ENCODE data around the gene ERBB4. TPM values are rescaled to one million over a fixed set of nuclear protein-coding genes. Genes with fewer than 3 reads are reported as not detected.

ERBB4 gene
- total RNA-seq, 2 experiments from 2014 or later, result not detected

DNA sequence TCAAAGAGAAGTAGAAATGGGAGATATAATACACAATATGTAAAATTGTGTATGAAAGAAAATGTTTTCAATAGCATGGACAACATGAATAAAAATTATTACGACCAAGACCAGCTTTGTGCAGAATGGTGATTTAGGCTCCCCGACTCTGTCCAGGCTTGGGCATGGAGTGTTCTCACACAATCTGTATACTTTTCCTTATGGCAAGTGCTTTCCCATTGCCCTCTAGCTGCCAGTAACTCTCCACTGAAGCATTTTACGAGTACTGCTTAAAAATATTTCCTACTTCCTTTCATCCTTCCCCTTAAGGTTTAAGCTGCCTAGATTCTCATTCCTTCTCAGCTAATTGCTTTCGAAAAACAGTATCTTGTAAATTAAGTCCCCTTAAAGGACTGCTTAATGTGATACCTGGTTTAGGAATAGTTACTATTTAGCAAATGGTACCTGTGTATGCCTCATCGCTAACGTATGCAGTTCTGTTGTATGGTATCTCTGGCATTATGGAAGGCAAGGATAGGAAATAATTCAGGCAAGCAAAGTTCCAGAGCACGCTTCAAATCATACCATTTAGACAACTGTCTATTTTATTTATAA is 714.6 kb downstream of the ERBB4 start:
- no peaks in the 10 kb centered on the region for H3K4me1 Mint-ChIP-seq (ENCODE audit: low read depth)
- ChIA-PET POLR2A (no interaction called here), CTCF (no interaction called here)
- no peak for ATAC-seq
- H3K27me3 Mint-ChIP-seq (ENCODE audit: low read depth), result no peaks in the 10 kb centered on the region
- H3K9me3 Mint-ChIP-seq (ENCODE audit: insufficient read depth), result no peaks in the 10 kb centered on the region
- no peak overlapping the region for H3K4me3 Mint-ChIP-seq
- no peaks in the 10 kb centered on the region for H3K36me3 Mint-ChIP-seq (ENCODE audit: low read depth)
- H3K27ac Mint-ChIP-seq, result no peak overlapping the region
- DNase-seq, result no peak

DNA sequence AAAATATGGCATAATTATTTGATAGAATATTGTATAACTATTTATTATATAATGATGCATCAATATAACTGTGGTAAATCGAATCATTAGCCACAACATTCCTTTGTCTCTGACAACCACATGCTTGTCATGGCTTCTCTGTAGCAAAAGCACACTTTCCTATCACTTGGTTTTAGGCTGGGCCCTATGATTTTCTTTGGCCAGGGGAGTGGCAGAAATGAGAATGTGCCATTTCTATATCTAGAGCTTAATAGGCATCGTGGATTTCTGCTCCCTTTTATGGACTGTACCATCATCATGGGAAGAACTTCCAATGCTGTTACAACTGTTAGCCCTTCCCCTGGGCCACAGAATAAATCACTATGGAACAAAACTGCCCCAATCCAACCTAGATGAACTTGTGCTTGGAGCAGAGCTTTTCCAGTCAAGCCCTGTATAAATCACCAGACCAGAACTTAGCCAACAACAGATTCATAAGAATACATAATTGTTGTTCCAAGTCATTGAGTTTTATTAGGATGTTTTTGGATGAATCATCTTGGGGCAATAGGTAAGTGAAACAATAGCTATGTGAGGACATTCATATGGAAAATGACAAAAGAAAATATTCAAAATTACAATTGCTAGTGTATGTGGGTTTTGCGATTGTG is 715.8 kb downstream of the ERBB4 start:
- no peaks in the 10 kb centered on the region for H3K9me3 Mint-ChIP-seq (ENCODE audit: insufficient read depth)

DNA sequence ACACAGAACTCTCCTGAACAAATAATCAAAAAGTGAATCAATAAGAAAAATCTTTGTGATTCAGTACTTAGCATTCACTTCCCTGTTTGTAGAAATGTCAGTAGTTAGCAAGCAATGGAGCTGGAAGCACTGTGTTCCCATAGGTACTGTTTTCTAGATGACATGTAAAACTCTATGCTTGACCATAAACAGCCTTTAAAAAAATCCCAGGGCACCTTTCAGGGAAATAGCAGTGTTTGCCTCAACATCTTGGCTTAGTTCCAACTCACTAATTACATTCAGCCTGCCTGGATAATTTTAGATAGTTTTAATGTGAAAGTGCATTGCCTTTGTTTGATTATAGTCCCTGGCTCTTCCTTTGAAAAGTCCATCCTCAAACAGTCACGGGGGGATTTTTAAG is 721.8 kb downstream of the ERBB4 start:
- ATAC-seq, result no peak
- Mint-ChIP-seq H3K4me3 (no peak overlapping the region), H3K4me1 (ENCODE audit: low read depth) (no peaks in the 10 kb centered on the region), H3K27me3 (ENCODE audit: low read depth) (no peaks in the 10 kb centered on the region), H3K27ac (no peak overlapping the region), H3K36me3 (ENCODE audit: low read depth) (no peaks in the 10 kb centered on the region), H3K9me3 (ENCODE audit: insufficient read depth) (no peaks in the 10 kb centered on the region)
- POLR2A ChIA-PET, result no interaction called here
- no peak for DNase-seq
- CTCF ChIA-PET, result no interaction called here

More for the DNA sequence above, 715.8 kb downstream of the ERBB4 start:
- ChIA-PET POLR2A (no interaction called here), CTCF (no interaction called here)
- H3K36me3 Mint-ChIP-seq (ENCODE audit: low read depth), result no peaks in the 10 kb centered on the region
- no peaks in the 10 kb centered on the region for H3K27me3 Mint-ChIP-seq (ENCODE audit: low read depth)
- no peaks in the 10 kb centered on the region for H3K4me1 Mint-ChIP-seq (ENCODE audit: low read depth)
- no peak overlapping the region for H3K4me3 Mint-ChIP-seq
- H3K27ac Mint-ChIP-seq, result no peak overlapping the region
- DNase-seq (no peak), ATAC-seq (no peak)

DNA sequence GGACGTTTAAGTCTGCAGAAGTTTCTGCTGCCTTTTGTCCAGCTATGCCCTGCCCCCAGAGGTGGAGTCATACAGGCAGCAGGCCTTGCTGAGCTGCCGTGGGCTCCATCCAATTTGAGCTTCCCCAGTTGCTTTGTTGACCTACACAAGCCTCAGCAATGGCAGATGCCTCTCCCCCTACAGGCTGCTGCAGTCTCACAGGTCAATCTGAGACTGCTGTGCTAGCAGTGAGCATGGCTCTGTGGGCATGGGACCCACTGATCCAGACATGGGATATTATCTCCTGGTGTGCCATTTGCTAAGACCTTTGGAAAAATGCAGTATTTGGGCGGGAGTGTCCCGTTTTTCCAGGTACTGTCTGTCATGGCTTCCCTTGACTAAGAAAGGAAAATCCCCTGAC is 726.0 kb downstream of the ERBB4 start:
- H3K27ac Mint-ChIP-seq, result no peak overlapping the region
- H3K9me3 Mint-ChIP-seq (ENCODE audit: insufficient read depth), result no peaks in the 10 kb centered on the region
- H3K36me3 Mint-ChIP-seq (ENCODE audit: low read depth), result no peaks in the 10 kb centered on the region
- DNase-seq, result no peak
- POLR2A ChIA-PET, result no interaction called here
- CTCF ChIA-PET, result no interaction called here
- no peaks in the 10 kb centered on the region for H3K27me3 Mint-ChIP-seq (ENCODE audit: low read depth)
- H3K4me1 Mint-ChIP-seq (ENCODE audit: low read depth), result no peaks in the 10 kb centered on the region
- no peak for ATAC-seq
- no peak overlapping the region for H3K4me3 Mint-ChIP-seq

DNA sequence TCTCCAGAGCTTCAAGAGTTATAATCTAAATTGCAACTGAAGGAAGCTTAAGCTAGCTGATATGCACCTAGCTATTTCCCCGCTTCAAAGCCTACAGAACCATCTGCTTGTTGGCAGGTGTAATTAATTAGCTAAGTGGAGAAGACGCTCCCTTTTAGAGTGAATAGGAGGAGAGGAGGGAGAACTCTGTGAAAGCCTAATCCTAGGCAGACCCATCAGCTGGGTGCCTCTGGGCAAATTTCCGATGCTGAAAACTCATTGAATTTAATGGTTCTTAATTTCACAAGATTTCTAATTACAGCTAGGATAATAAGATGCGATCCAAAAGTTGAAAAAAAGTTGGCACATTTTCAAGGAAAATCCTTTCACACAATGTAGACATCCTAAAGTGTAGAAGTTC is 735.9 kb downstream of the ERBB4 start:
- Mint-ChIP-seq H3K27ac (no peak overlapping the region), H3K36me3 (ENCODE audit: low read depth) (no peaks in the 10 kb centered on the region), H3K27me3 (ENCODE audit: low read depth) (no peaks in the 10 kb centered on the region), H3K9me3 (ENCODE audit: insufficient read depth) (no peaks in the 10 kb centered on the region), H3K4me3 (no peak overlapping the region), H3K4me1 (ENCODE audit: low read depth) (no peaks in the 10 kb centered on the region)
- ATAC-seq, result no peak
- DNase-seq, result no peak
- ChIA-PET POLR2A (no interaction called here), CTCF (no interaction called here)

DNA sequence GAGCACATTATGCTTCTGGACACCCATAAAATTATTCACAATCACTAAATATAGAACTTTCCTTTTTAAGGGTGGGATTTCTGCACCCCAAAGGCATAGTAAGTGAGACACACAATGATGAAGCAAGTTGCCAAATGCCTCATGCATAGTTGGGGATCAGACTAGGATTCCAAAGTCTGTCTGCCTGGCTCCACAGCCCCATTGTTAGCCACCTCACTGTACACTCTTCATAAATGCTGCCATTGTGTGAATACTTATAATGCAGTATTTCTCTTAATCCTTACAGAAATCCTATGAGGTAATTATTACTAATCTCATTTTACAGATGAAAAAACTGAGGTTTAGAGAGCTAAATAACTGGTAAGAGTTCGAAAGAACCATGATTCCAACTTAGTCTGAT is 738.6 kb downstream of the ERBB4 start:
- CTCF ChIA-PET, result no interaction called here
- DNase-seq (no peak), ATAC-seq (no peak)
- H3K36me3 Mint-ChIP-seq (ENCODE audit: low read depth), result no peaks in the 10 kb centered on the region
- no peak overlapping the region for H3K4me3 Mint-ChIP-seq
- no peaks in the 10 kb centered on the region for H3K9me3 Mint-ChIP-seq (ENCODE audit: insufficient read depth)
- no peak overlapping the region for H3K27ac Mint-ChIP-seq
- no peaks in the 10 kb centered on the region for H3K4me1 Mint-ChIP-seq (ENCODE audit: low read depth)
- H3K27me3 Mint-ChIP-seq (ENCODE audit: low read depth), result no peaks in the 10 kb centered on the region
- POLR2A ChIA-PET, result no interaction called here

DNA sequence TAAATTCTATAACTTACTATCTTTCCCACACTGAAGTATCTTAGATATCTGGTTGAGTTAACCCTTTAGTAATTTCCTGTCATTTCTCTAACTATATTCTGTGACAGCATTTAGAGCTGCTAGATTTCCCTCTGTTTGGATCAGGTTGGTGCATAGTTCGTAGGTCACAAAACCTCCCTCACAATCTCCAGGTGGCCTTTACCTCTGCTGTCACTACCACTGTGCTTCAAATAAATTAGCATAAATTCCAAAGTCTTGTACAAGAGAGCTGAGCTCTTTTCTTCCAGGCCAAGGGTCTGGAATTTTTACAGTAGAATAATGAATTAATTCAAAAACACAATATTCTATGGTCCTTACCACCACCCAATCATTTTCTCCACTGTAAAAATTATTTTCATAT is 739.7 kb downstream of the ERBB4 start:
- no peak for ATAC-seq
- POLR2A ChIA-PET, result no interaction called here

DNA sequence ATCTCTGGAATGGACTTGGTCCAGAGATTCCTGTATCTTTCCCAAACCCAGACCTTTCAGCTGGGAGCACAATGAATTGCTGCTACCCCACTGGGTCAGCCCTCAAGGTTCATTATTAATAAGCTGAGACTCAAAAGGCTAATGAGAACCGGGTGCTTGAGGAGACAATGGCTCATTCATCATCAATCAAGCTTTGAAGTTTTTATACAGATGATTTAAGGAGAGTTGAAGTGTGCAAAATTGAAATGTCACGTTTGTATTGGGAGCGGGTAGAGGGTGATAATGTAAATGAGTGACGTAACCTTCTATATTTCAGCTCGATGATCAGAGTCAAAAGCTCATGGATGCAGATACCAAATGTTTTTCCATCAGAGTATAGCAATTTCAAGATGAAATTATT is 744.9 kb downstream of the ERBB4 start:
- Mint-ChIP-seq H3K27ac (no peak overlapping the region), H3K9me3 (ENCODE audit: insufficient read depth) (no peaks in the 10 kb centered on the region), H3K27me3 (ENCODE audit: low read depth) (no peaks in the 10 kb centered on the region), H3K4me1 (ENCODE audit: low read depth) (no peaks in the 10 kb centered on the region), H3K36me3 (ENCODE audit: low read depth) (no peaks in the 10 kb centered on the region), H3K4me3 (no peak overlapping the region)
- DNase-seq, result no peak
- ChIA-PET CTCF (no interaction called here), POLR2A (no interaction called here)
- no peak for ATAC-seq

More for the DNA sequence above, 739.7 kb downstream of the ERBB4 start:
- Mint-ChIP-seq H3K4me1 (ENCODE audit: low read depth) (no peaks in the 10 kb centered on the region), H3K4me3 (no peak overlapping the region), H3K9me3 (ENCODE audit: insufficient read depth) (no peaks in the 10 kb centered on the region), H3K36me3 (ENCODE audit: low read depth) (no peaks in the 10 kb centered on the region), H3K27me3 (ENCODE audit: low read depth) (no peaks in the 10 kb centered on the region), H3K27ac (no peak overlapping the region)
- CTCF ChIA-PET, result no interaction called here
- no peak for DNase-seq

DNA sequence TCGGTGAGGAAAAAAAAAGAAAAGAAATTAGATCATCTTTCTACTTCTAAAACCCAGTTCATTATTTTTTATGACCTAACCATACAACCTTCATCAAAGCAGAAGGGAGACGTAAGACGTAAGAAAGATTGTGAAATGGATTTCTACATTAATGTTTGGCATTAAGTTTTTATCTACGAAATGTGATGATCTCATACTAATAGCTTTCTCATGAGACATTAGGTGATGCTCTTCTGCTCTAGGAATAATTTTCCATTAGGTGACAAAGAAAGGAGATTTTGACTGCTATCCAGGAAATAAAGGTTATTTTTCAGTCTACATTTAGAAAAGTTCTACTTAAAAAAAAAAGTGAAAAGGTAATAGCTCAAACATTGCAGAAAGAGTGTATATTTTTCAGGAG is 748.6 kb downstream of the ERBB4 start:
- H3K27me3 Mint-ChIP-seq (ENCODE audit: low read depth), result no peaks in the 10 kb centered on the region
- DNase-seq, result no peak

DNA sequence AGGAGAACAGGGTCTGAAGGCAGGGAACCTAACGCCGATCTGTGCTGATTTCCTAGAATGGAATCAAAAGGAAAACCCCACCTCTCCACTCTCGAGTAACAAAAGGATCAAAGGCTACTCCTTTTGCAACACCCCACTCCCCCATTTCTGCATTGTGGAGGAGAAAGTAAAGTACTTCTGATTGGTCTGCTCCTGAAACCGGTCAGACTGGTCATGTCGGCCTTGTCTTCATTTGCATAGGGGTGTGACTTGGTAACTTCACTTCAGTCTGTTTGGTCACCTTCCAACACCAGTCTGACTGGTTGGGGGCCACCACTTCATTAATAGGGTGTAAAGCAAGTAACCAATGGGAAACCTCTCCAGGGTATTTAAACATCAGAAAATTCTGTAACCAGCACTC is 771.9 kb downstream of the ERBB4 start:
- Mint-ChIP-seq H3K27me3 (ENCODE audit: low read depth) (no peaks in the 10 kb centered on the region), H3K36me3 (ENCODE audit: low read depth) (no peaks in the 10 kb centered on the region), H3K4me1 (ENCODE audit: low read depth) (no peaks in the 10 kb centered on the region), H3K4me3 (no peak overlapping the region), H3K27ac (no peak overlapping the region), H3K9me3 (ENCODE audit: insufficient read depth) (no peaks in the 10 kb centered on the region)
- no peak for ATAC-seq
- POLR2A ChIA-PET, result no interaction called here
- CTCF ChIA-PET, result no interaction called here
- DNase-seq, result no peak

More for the DNA sequence above, 748.6 kb downstream of the ERBB4 start:
- no peak overlapping the region for H3K4me3 Mint-ChIP-seq
- no peaks in the 10 kb centered on the region for H3K4me1 Mint-ChIP-seq (ENCODE audit: low read depth)
- CTCF ChIA-PET, result no interaction called here
- H3K36me3 Mint-ChIP-seq (ENCODE audit: low read depth), result no peaks in the 10 kb centered on the region
- no peak overlapping the region for H3K27ac Mint-ChIP-seq
- POLR2A ChIA-PET, result no interaction called here
- no peaks in the 10 kb centered on the region for H3K9me3 Mint-ChIP-seq (ENCODE audit: insufficient read depth)
- ATAC-seq, result no peak

DNA sequence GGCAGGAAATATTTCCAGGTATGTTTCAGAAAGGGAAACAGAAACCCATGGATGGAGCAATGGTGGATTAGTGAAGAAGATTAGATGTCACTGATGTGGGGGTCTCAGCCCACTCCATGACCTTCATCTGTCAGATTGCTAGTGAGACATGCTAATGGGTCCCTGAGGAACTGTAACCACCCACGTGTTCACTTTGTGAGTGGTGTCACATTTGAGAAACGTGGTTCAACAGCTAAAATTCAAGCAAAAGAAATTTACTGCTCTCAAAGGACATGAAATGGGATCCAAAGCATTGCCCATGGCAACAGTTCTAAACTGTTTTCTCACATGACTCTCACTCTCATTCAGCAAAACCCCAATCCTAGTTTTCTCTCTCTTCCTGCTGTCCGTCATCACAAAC is 776.1 kb downstream of the ERBB4 start:
- no peak for DNase-seq
- Mint-ChIP-seq H3K36me3 (ENCODE audit: low read depth) (no peaks in the 10 kb centered on the region), H3K27me3 (ENCODE audit: low read depth) (no peaks in the 10 kb centered on the region), H3K4me1 (ENCODE audit: low read depth) (no peaks in the 10 kb centered on the region), H3K9me3 (ENCODE audit: insufficient read depth) (no peaks in the 10 kb centered on the region), H3K27ac (no peak overlapping the region), H3K4me3 (no peak overlapping the region)
- CTCF ChIA-PET, result no interaction called here
- no peak for ATAC-seq
- POLR2A ChIA-PET, result no interaction called here

DNA sequence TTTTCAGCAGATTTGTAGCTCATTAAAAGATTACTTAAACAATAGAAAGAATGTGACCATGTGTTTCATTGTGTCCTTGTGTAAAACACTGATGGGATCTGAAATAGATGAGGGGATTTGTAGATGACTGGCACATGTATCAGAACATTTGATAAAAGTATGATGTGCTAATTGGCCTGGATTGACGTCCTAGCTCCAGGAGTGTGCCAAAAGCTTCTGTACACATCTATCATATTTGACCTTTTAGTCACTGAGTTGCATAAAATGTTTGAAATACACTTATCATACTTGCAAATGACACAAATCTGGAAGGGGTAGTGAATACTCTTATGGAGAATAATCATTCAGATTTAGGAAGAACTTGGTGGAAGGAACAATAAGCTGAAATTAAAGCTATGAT is 778.5 kb downstream of the ERBB4 start:
- CTCF ChIA-PET, result no interaction called here
- no peak overlapping the region for H3K4me3 Mint-ChIP-seq
- DNase-seq (no peak), ATAC-seq (no peak)
- no peaks in the 10 kb centered on the region for H3K36me3 Mint-ChIP-seq (ENCODE audit: low read depth)
- no peaks in the 10 kb centered on the region for H3K4me1 Mint-ChIP-seq (ENCODE audit: low read depth)
- POLR2A ChIA-PET, result no interaction called here
- no peaks in the 10 kb centered on the region for H3K9me3 Mint-ChIP-seq (ENCODE audit: insufficient read depth)
- H3K27me3 Mint-ChIP-seq (ENCODE audit: low read depth), result no peaks in the 10 kb centered on the region
- no peak overlapping the region for H3K27ac Mint-ChIP-seq

DNA sequence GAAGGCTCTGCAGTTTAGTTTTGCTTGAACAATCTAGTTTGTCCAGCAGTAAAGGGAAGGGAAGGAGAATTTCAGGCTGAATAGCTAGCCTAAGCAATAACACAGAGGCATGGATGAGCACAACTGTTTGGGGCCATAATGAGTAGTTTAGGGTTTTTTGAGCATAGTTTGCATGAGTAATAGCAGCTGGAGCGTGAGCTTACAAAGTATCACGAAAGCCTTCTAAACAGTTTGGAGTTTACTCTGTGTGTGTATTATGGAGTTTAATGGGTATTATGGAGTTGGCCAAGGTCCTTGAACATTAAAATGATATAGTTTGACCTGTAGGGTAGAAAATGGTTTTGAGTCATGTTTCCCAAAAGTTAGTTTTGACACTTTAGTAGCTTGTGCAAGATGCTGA is 782.3 kb downstream of the ERBB4 start:
- H3K9me3 Mint-ChIP-seq (ENCODE audit: insufficient read depth), result no peaks in the 10 kb centered on the region
- H3K27me3 Mint-ChIP-seq (ENCODE audit: low read depth), result no peaks in the 10 kb centered on the region
- H3K27ac Mint-ChIP-seq, result no peak overlapping the region
- ChIA-PET POLR2A (no interaction called here), CTCF (no interaction called here)
- no peaks in the 10 kb centered on the region for H3K4me1 Mint-ChIP-seq (ENCODE audit: low read depth)
- no peak for DNase-seq
- H3K36me3 Mint-ChIP-seq (ENCODE audit: low read depth), result no peaks in the 10 kb centered on the region
- no peak overlapping the region for H3K4me3 Mint-ChIP-seq
- ATAC-seq, result no peak

Measured in activated CD8-positive, alpha-beta T cell treated with anti-CD3 and anti-CD28 coated beads, Interleukin-2, amount 10 ng/mL, durations not matched to agents 7 days and 5 days (primary cell).